SK-N-MC (cell line): ENCODE measurements around the gene NDUFAF5.

Experiments
- DNase-seq: peaks from one replicate; pipeline ENCODE4 v3.0.0-alpha.2; 2011; ENCODE audit warnings: low read depth, low spot score
- H3K27ac ChIP-seq: fragments of 200-600 bp; sonication (generic); 2 replicates; pipeline ENCODE4 v1.5.1; 2016; ENCODE audit warnings: mixed run types
- H3K36me3 ChIP-seq: fragments of 200-600 bp; sonication (generic); 2 replicates; pipeline ENCODE4 v1.6.1; 2017; ENCODE audit warnings: antibody characterized with exemption, low read length, mixed read lengths; ENCODE audit not compliant: insufficient read depth
- H3K4me3 ChIP-seq: fragments of 200-600 bp; sonication (generic); 2 replicates; pipeline ENCODE4 v1.5.1; 2016
- H3K9ac ChIP-seq: fragments of 200-600 bp; sonication (generic); 2 replicates; pipeline ENCODE4 v1.8.0; 2017; ENCODE audit warnings: mixed run types, mixed read lengths; ENCODE audit not compliant: insufficient read length
- H3K9me3 ChIP-seq: fragments of 200-600 bp; sonication (generic); 2 replicates; pipeline ENCODE4 v1.6.1; 2017; ENCODE audit warnings: low read depth, mild to moderate bottlenecking, antibody characterized with exemption, low read length, moderate library complexity, mixed read lengths
- EZH2 ChIP-seq: fragments of 200-600 bp; sonication (generic); IDR thresholded peaks from one replicate; pipeline ENCODE4 v1.6.1; 2017; ENCODE audit warnings: antibody characterized with exemption
- FOXP2 ChIP-seq: optimal IDR thresholded peaks from 2 replicates; pipeline ENCODE3; 2011; ENCODE audit warnings: mild to moderate bottlenecking, moderate library complexity; ENCODE audit not compliant: insufficient read depth; ENCODE audit errors: extremely low read length, control extremely low read depth
- POLR2AphosphoS5 ChIP-seq: IDR thresholded peaks from 2 replicates; pipeline ENCODE4 v1.6.1; 2012; ENCODE audit warnings: mild to moderate bottlenecking, low read depth, low read length, borderline replicate concordance

NDUFAF5 gene

GRCh38 chr20:13851279-13851678 lies 66.5 kb downstream of the NDUFAF5 start:
- Histone ChIP-seq H3K9ac (no peak overlapping the region), H3K36me3 (no peaks in the 10 kb centered on the region), H3K9me3 (no peaks in the 10 kb centered on the region), H3K27ac (no peak overlapping the region), H3K4me3 (no peak overlapping the region)
- TF ChIP-seq EZH2 = no peak
- TF ChIP-seq POLR2AphosphoS5 = no peak
- TF ChIP-seq FOXP2 = no peak
- no peak for DNase-seq

GRCh38 chr20:13852306-13852705 lies 67.5 kb downstream of the NDUFAF5 start:
- DNase-seq = no peak
- H3K27ac ChIP-seq = no peak overlapping the region
- H3K36me3 ChIP-seq = no peaks in the 10 kb centered on the region
- TF ChIP-seq EZH2 = no peak
- no peak for TF ChIP-seq FOXP2
- H3K9me3 ChIP-seq = no peaks in the 10 kb centered on the region
- H3K4me3 ChIP-seq = no peak overlapping the region
- no peak overlapping the region for H3K9ac ChIP-seq

DNA sequence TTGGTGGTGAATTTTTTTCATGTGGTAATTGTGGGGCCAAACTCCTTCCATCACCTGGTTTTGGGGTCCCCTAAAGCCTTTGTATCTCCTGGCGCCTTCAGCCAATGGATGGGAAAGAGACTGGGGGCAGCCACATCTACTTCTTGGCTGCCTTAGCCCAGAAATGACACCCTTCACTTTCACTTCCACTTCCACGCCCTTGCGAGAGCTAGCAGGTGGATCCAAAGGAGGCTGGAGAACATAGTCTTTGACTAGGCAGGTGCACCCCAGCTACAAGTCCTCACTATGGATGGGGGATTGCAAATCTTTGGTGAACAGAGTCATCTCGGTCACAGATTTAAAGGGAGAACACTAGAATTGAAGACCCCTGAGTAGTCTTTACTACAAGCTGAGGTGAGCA lies 70.8 kb downstream of the NDUFAF5 start:
- no peaks in the 10 kb centered on the region for H3K9me3 ChIP-seq
- no peak overlapping the region for H3K4me3 ChIP-seq
- TF ChIP-seq FOXP2 (no peak), POLR2AphosphoS5 (no peak), EZH2 (no peak)
- H3K9ac ChIP-seq = no peak overlapping the region
- no peaks in the 10 kb centered on the region for H3K36me3 ChIP-seq
- H3K27ac ChIP-seq = no peak overlapping the region
- DNase-seq = no peak

GRCh38 chr20:13856354-13856753 lies 71.5 kb downstream of the NDUFAF5 start:
- no peak overlapping the region for H3K9ac ChIP-seq
- no peak overlapping the region for H3K27ac ChIP-seq
- no peak for DNase-seq
- no peaks in the 10 kb centered on the region for H3K36me3 ChIP-seq
- no peak for TF ChIP-seq EZH2
- no peak for TF ChIP-seq FOXP2
- TF ChIP-seq POLR2AphosphoS5 = no peak
- H3K9me3 ChIP-seq = no peaks in the 10 kb centered on the region
- H3K4me3 ChIP-seq = no peak overlapping the region

DNA sequence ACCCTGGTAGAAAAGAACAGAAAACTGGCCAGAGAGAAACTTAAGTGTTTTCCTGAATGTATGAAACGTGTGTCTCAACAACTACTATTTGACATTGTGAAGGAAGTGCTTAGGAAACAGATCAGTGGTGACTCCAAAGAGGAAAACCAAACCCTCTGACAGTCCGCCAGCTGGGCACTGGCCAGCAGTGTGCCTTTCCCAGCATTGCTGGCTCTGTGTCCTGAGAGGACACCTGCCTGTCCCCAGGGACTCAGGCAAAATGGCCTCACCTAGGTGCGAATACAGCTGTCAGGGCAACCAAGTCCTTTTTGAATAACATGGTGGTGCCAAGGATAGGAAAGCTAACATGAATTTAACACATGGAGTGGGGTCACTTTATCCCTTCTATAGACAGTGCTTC lies 72.5 kb downstream of the NDUFAF5 start:
- TF ChIP-seq EZH2 = no peak
- TF ChIP-seq POLR2AphosphoS5 = no peak
- no peak for TF ChIP-seq FOXP2
- H3K27ac ChIP-seq = no peak overlapping the region
- no peaks in the 10 kb centered on the region for H3K36me3 ChIP-seq
- DNase-seq = no peak
- H3K9me3 ChIP-seq = no peaks in the 10 kb centered on the region
- no peak overlapping the region for H3K9ac ChIP-seq
- no peak overlapping the region for H3K4me3 ChIP-seq

GRCh38 chr20:13857961-13858360 lies 73.1 kb downstream of the NDUFAF5 start:
- H3K4me3 ChIP-seq = no peak overlapping the region
- TF ChIP-seq FOXP2 (no peak), POLR2AphosphoS5 (no peak), EZH2 (no peak)
- no peak overlapping the region for H3K9ac ChIP-seq
- DNase-seq = no peak
- H3K36me3 ChIP-seq = no peaks in the 10 kb centered on the region
- no peaks in the 10 kb centered on the region for H3K9me3 ChIP-seq
- H3K27ac ChIP-seq = no peak overlapping the region

DNA sequence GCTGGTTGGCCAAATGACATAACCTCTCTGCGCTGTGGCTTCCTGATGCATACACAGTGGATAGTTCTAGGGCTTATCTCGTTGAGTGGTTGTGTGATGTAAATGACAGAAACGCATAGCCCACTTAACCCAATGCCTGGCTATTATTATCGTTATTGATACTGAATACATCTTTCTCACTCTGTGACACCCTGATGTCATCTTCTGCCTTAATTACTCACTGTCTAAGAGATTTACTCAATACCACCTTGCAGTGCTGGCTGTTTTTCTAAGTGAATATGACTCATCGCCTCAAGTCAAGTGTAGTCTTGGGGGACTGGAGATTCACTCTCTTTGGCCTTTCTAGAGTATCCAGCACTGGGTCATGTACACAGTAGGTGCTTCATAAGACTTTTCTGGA lies 73.6 kb downstream of the NDUFAF5 start:
- Histone ChIP-seq H3K36me3 (no peaks in the 10 kb centered on the region), H3K9me3 (no peaks in the 10 kb centered on the region), H3K9ac (no peak overlapping the region), H3K4me3 (no peak overlapping the region), H3K27ac (no peak overlapping the region)
- no peak for DNase-seq
- TF ChIP-seq FOXP2 (no peak), EZH2 (no peak), POLR2AphosphoS5 (no peak)

- no peak overlapping the region for H3K27ac ChIP-seq
- H3K9ac ChIP-seq = no peak overlapping the region
- TF ChIP-seq POLR2AphosphoS5 (no peak), EZH2 (no peak), FOXP2 (no peak)
- DNase-seq = no peak
- H3K36me3 ChIP-seq = no peaks in the 10 kb centered on the region
- no peak overlapping the region for H3K4me3 ChIP-seq
- no peaks in the 10 kb centered on the region for H3K9me3 ChIP-seq
Measured at GRCh38 chr20:13858871-13859270, 74.0 kb downstream of the NDUFAF5 start.

GRCh38 chr20:13862245-13862644 lies 77.4 kb downstream of the NDUFAF5 start:
- DNase-seq = no peak
- no peak overlapping the region for H3K27ac ChIP-seq
- no peaks in the 10 kb centered on the region for H3K36me3 ChIP-seq
- H3K9me3 ChIP-seq = no peaks in the 10 kb centered on the region
- H3K4me3 ChIP-seq = no peak overlapping the region
- no peak overlapping the region for H3K9ac ChIP-seq
- TF ChIP-seq POLR2AphosphoS5 (no peak), EZH2 (no peak), FOXP2 (no peak)
